Astrocyte (in vitro differentiated cells and primary cell): ENCODE data around the gene OTULINL. TPM values are rescaled to one million over a fixed set of nuclear protein-coding genes. Genes with fewer than 3 reads are reported as not detected.

ENCODE experiments used
- DNase-seq: peaks from one replicate; pipeline ENCODE4 v3.0.0-alpha.2; 2010; ENCODE audit warnings: low read depth
- FAIRE-seq: peaks from 2 replicates; lab custom pipeline; 2011; peaks lifted over from hg19 to GRCh38; lab: Jason Lieb, UNC
- H2AFZ ChIP-seq: 2 replicates; pipeline ENCODE4 v1.6.0; 2012; ENCODE audit warnings: low read depth, low read length, inconsistent platforms
- H3K27ac ChIP-seq: 2 replicates; pipeline ENCODE4 v1.5.1; 2011; ENCODE audit warnings: low read depth, low read length, inconsistent platforms
- H3K27me3 ChIP-seq: 2 replicates; pipeline ENCODE4 v1.6.0; 2011; ENCODE audit warnings: low read length, inconsistent platforms; ENCODE audit not compliant: insufficient read depth
- H3K36me3 ChIP-seq: 2 replicates; pipeline ENCODE4 v1.5.1; 2011; ENCODE audit warnings: low read length, inconsistent platforms; ENCODE audit not compliant: insufficient read depth
- H3K4me1 ChIP-seq: 2 replicates; pipeline ENCODE4 v1.5.1; 2011; ENCODE audit warnings: low read length, inconsistent platforms; ENCODE audit not compliant: insufficient read depth
- H3K4me2 ChIP-seq: 2 replicates; pipeline ENCODE4 v1.6.0; 2012; ENCODE audit warnings: low read length, inconsistent platforms
- H3K4me3 ChIP-seq: 2 replicates; pipeline ENCODE4 v1.5.1; 2011; ENCODE audit warnings: low read depth, mild to moderate bottlenecking, low read length, inconsistent platforms; ENCODE audit not compliant: insufficient read depth
- H3K79me2 ChIP-seq: 2 replicates; pipeline ENCODE4 v1.6.0; 2012; ENCODE audit warnings: mild to moderate bottlenecking, low read length, inconsistent platforms; ENCODE audit not compliant: insufficient read depth
- H3K9ac ChIP-seq: 2 replicates; pipeline ENCODE4 v1.6.0; 2012; ENCODE audit warnings: mild to moderate bottlenecking, low read length, inconsistent platforms
- H3K9me3 ChIP-seq: 2 replicates; pipeline ENCODE4 v1.5.1; 2012; ENCODE audit warnings: low read depth, mild to moderate bottlenecking, low read length, inconsistent platforms; ENCODE audit not compliant: insufficient read depth
- H4K20me1 ChIP-seq: 2 replicates; pipeline ENCODE4 v1.6.0; 2012; ENCODE audit warnings: low read length, inconsistent platforms; ENCODE audit not compliant: insufficient read depth
- H3K27ac Mint-ChIP-seq: one replicate; pipeline ENCODE4 v1.8.0; 2021; ENCODE audit warnings: mild to moderate bottlenecking, mixed read lengths; ENCODE audit not compliant: unreplicated experiment
- H3K27me3 Mint-ChIP-seq: one replicate; pipeline ENCODE4 v1.8.0; 2021; ENCODE audit warnings: low read depth, mixed read lengths; ENCODE audit not compliant: unreplicated experiment
- H3K36me3 Mint-ChIP-seq: one replicate; pipeline ENCODE4 v1.8.0; 2021; ENCODE audit warnings: low read depth, mixed read lengths; ENCODE audit not compliant: unreplicated experiment
- H3K4me1 Mint-ChIP-seq: one replicate; pipeline ENCODE4 v1.8.0; 2021; ENCODE audit warnings: low read depth, mixed read lengths; ENCODE audit not compliant: unreplicated experiment
- H3K4me3 Mint-ChIP-seq: one replicate; pipeline ENCODE4 v1.8.0; 2021; ENCODE audit warnings: mild to moderate bottlenecking, moderate library complexity, mixed read lengths; ENCODE audit not compliant: unreplicated experiment
- H3K9me3 Mint-ChIP-seq: one replicate; pipeline ENCODE4 v1.8.0; 2021; ENCODE audit warnings: mild to moderate bottlenecking, mixed read lengths; ENCODE audit not compliant: unreplicated experiment
- CTCF ChIP-seq: IDR thresholded peaks from 2 replicates; pipeline ENCODE4 v1.5.1; 2011; ENCODE audit warnings: low read depth, mild to moderate bottlenecking, inconsistent platforms, low read length, moderate library complexity; ENCODE audit not compliant: insufficient read depth
- EZH2 ChIP-seq: IDR thresholded peaks from 2 replicates; pipeline ENCODE4 v1.6.1; 2012; ENCODE audit warnings: mild to moderate bottlenecking, low read length, inconsistent platforms; ENCODE audit not compliant: insufficient read depth
- total RNA-seq: library from RNA; stranded (reverse); gene quantifications from 2 replicates; pipeline ENCODE4 v1.2.1, GENCODE V29; 2021

OTULINL gene
- total RNA-seq, 1 donor from 2014 or later = 2.8 TPM

GRCh38 chr5:14635656-14636055, 54.1 kb downstream of the OTULINL start:
- no peaks in the 10 kb centered on the region for H3K79me2 ChIP-seq
- Mint-ChIP-seq H3K9me3 (no peaks in the 10 kb centered on the region), H3K27ac (no peak overlapping the region), H3K4me3 (no peak overlapping the region), H3K4me1 (peaks cover 2% of the 10 kb centered on the region), H3K36me3 (no peaks in the 10 kb centered on the region), H3K27me3 (no peaks in the 10 kb centered on the region)
- TF ChIP-seq EZH2 = no peak
- TF ChIP-seq CTCF = no peak
- H3K27me3 ChIP-seq = peaks cover 17% of the 10 kb centered on the region
- H2AFZ ChIP-seq = no peak overlapping the region
- FAIRE-seq (no peak), DNase-seq (no peak)
- no peaks in the 10 kb centered on the region for H4K20me1 ChIP-seq
- no peak overlapping the region for H3K4me2 ChIP-seq
- no peak overlapping the region for H3K27ac ChIP-seq
- H3K36me3 ChIP-seq = no peaks in the 10 kb centered on the region
- no peaks in the 10 kb centered on the region for H3K9me3 ChIP-seq
- H3K9ac ChIP-seq = no peak overlapping the region
- no peaks in the 10 kb centered on the region for H3K4me1 ChIP-seq
- no peak overlapping the region for H3K4me3 ChIP-seq

GRCh38 chr5:14640765-14641164, 59.2 kb downstream of the OTULINL start:
- no peaks in the 10 kb centered on the region for H3K4me1 ChIP-seq
- Mint-ChIP-seq H3K27ac (no peak overlapping the region), H3K4me1 (peaks cover 6% of the 10 kb centered on the region), H3K27me3 (peaks cover under 1% of the 10 kb centered on the region), H3K36me3 (peaks cover 2% of the 10 kb centered on the region), H3K9me3 (no peaks in the 10 kb centered on the region), H3K4me3 (no peak overlapping the region)
- H3K36me3 ChIP-seq = no peaks in the 10 kb centered on the region
- no peak overlapping the region for H3K4me2 ChIP-seq
- peaks cover 17% of the 10 kb centered on the region for H3K27me3 ChIP-seq
- DNase-seq (no peak), FAIRE-seq (no peak)
- H3K4me3 ChIP-seq = no peak overlapping the region
- no peak overlapping the region for H2AFZ ChIP-seq
- H3K9me3 ChIP-seq = no peaks in the 10 kb centered on the region
- TF ChIP-seq EZH2 = no peak
- no peak for TF ChIP-seq CTCF
- no peak overlapping the region for H3K9ac ChIP-seq
- H3K79me2 ChIP-seq = no peaks in the 10 kb centered on the region
- no peak overlapping the region for H3K27ac ChIP-seq
- H4K20me1 ChIP-seq = no peaks in the 10 kb centered on the region

- Mint-ChIP-seq H3K9me3 (no peaks in the 10 kb centered on the region), H3K27me3 (peaks cover 9% of the 10 kb centered on the region), H3K36me3 (peaks cover 2% of the 10 kb centered on the region), H3K27ac (no peak overlapping the region), H3K4me3 (no peak overlapping the region), H3K4me1 (peaks cover 4% of the 10 kb centered on the region)
- TF ChIP-seq CTCF (no peak), EZH2 (no peak)
- Histone ChIP-seq H3K4me2 (no peak overlapping the region), H4K20me1 (no peaks in the 10 kb centered on the region), H3K27ac (no peak overlapping the region), H3K9ac (no peak overlapping the region), H3K79me2 (no peaks in the 10 kb centered on the region), H3K9me3 (no peaks in the 10 kb centered on the region), H2AFZ (no peak overlapping the region), H3K36me3 (no peaks in the 10 kb centered on the region), H3K4me3 (no peak overlapping the region), H3K4me1 (no peaks in the 10 kb centered on the region), H3K27me3 (peaks cover 4% of the 10 kb centered on the region)
- DNase-seq (no peak), FAIRE-seq (no peak)
Measured at GRCh38 chr5:14644623-14645237, 63.1 kb downstream of the OTULINL start.
